HL-60 (cell line): ENCODE results near the gene DPYSL4.

Experiments used
- POLR2AphosphoS5 ChIP-seq: IDR thresholded peaks from 2 replicates; pipeline ENCODE4 v1.6.1; 2012; ENCODE audit warnings: low read depth
- TF ChIP-seq, protein P1 (sequence below): IDR thresholded peaks from one replicate; pipeline ENCODE4 v1.5.1; 2011; ENCODE audit warnings: low read length, control low read depth, inconsistent platforms; ENCODE audit not compliant: insufficient read depth
- TF ChIP-seq, protein P2 (sequence below): IDR thresholded peaks from 2 replicates; pipeline ENCODE4 v1.6.1; 2012; ENCODE audit warnings: low read depth; ENCODE audit not compliant: insufficient replicate concordance

DNA sequence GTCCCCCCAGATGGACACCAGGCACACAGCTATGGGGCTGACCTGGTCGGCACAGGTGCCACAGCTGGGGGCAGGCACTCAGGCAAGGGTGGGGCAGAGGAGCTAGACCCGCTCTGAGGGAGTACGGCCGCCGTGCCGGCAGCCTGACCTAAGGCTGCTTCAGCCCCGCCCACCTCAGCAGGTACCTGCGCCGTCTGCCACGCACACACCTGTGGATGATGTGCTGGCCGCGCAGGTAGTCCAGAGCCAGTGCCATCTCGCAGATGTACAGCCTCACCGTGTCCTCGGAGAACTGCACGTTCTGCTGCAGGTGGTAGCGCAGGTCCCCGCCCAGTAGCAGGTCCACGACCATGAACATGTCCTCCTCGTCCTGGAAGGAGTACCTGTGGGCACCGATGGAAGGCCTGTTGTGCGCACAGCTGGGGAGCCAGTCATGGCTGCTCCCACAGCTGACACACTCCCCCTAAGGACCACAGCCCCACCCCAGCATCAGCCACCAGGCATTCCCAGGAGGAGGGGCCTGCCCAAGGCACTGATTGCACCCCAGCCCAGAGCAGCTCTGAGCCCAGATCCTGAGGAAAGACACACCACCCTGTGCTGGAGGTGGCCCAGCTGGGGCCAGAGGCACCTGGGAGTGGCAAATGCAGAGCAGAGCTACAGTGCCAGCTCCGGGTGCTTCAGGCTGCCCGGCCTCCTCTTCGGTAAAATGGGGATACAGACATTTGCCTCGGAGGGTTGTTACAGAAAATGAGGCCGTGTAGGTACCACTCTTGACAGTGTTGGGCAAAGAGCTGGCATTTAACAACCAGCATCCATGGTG lies 40.0 kb downstream of the DPYSL4 start:
- TF ChIP-seq, protein P1, sequence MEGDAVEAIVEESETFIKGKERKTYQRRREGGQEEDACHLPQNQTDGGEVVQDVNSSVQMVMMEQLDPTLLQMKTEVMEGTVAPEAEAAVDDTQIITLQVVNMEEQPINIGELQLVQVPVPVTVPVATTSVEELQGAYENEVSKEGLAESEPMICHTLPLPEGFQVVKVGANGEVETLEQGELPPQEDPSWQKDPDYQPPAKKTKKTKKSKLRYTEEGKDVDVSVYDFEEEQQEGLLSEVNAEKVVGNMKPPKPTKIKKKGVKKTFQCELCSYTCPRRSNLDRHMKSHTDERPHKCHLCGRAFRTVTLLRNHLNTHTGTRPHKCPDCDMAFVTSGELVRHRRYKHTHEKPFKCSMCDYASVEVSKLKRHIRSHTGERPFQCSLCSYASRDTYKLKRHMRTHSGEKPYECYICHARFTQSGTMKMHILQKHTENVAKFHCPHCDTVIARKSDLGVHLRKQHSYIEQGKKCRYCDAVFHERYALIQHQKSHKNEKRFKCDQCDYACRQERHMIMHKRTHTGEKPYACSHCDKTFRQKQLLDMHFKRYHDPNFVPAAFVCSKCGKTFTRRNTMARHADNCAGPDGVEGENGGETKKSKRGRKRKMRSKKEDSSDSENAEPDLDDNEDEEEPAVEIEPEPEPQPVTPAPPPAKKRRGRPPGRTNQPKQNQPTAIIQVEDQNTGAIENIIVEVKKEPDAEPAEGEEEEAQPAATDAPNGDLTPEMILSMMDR = no peak
- TF ChIP-seq, protein P2, sequence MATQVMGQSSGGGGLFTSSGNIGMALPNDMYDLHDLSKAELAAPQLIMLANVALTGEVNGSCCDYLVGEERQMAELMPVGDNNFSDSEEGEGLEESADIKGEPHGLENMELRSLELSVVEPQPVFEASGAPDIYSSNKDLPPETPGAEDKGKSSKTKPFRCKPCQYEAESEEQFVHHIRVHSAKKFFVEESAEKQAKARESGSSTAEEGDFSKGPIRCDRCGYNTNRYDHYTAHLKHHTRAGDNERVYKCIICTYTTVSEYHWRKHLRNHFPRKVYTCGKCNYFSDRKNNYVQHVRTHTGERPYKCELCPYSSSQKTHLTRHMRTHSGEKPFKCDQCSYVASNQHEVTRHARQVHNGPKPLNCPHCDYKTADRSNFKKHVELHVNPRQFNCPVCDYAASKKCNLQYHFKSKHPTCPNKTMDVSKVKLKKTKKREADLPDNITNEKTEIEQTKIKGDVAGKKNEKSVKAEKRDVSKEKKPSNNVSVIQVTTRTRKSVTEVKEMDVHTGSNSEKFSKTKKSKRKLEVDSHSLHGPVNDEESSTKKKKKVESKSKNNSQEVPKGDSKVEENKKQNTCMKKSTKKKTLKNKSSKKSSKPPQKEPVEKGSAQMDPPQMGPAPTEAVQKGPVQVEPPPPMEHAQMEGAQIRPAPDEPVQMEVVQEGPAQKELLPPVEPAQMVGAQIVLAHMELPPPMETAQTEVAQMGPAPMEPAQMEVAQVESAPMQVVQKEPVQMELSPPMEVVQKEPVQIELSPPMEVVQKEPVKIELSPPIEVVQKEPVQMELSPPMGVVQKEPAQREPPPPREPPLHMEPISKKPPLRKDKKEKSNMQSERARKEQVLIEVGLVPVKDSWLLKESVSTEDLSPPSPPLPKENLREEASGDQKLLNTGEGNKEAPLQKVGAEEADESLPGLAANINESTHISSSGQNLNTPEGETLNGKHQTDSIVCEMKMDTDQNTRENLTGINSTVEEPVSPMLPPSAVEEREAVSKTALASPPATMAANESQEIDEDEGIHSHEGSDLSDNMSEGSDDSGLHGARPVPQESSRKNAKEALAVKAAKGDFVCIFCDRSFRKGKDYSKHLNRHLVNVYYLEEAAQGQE = no peak
- no peak for TF ChIP-seq POLR2AphosphoS5
